PFSK-1 (cell line): Measurements from ENCODE around the gene TOR1A.

Source experiments
- POLR2AphosphoS5 ChIP-seq: IDR thresholded peaks from 2 replicates; pipeline ENCODE4 v1.6.1; 2012; ENCODE audit warnings: low read depth, mild to moderate bottlenecking, control low read depth, low read length, moderate library complexity
- TAF1 ChIP-seq: IDR thresholded peaks from 2 replicates; pipeline ENCODE4 v1.6.1; 2012; ENCODE audit warnings: low read length, control low read depth, borderline replicate concordance; ENCODE audit not compliant: insufficient read depth
- TF ChIP-seq, protein P1 (sequence below), 2 experiments: IDR thresholded peaks; 2 replicates each; pipeline versions ENCODE4 v1.6.1 to v1.8.0; 2011 to 2012; ENCODE audit warnings: low read depth in 2 of 2, low read length in 2 of 2, control low read depth in 1 of 2, inconsistent platforms in 1 of 2, mild to moderate bottlenecking in 1 of 2, moderate library complexity in 1 of 2; ENCODE audit not compliant: insufficient read depth in 1 of 2

DNA sequence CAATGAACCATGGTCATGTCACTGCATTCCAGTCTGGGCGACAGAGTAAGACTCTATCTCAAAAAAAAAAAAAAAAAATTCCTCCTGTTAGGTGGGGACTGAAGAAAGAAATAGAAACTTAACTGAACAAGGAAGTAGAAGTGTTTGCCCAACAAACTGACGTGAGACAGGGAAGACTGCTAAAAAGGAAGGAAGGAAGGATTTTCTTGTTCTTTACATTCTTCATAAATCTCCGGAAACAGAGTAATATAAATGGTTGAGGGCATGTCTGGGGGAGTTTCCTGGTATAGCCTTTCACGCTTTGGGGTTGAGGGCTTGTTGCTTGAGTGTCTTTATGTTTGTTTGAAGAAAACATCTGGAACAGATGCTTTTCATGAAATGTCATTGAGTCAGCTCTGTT, 17.9 kb downstream of the TOR1A start:
- TF ChIP-seq TAF1 (no peak), POLR2AphosphoS5 (no peak)
- TF ChIP-seq, protein P1, sequence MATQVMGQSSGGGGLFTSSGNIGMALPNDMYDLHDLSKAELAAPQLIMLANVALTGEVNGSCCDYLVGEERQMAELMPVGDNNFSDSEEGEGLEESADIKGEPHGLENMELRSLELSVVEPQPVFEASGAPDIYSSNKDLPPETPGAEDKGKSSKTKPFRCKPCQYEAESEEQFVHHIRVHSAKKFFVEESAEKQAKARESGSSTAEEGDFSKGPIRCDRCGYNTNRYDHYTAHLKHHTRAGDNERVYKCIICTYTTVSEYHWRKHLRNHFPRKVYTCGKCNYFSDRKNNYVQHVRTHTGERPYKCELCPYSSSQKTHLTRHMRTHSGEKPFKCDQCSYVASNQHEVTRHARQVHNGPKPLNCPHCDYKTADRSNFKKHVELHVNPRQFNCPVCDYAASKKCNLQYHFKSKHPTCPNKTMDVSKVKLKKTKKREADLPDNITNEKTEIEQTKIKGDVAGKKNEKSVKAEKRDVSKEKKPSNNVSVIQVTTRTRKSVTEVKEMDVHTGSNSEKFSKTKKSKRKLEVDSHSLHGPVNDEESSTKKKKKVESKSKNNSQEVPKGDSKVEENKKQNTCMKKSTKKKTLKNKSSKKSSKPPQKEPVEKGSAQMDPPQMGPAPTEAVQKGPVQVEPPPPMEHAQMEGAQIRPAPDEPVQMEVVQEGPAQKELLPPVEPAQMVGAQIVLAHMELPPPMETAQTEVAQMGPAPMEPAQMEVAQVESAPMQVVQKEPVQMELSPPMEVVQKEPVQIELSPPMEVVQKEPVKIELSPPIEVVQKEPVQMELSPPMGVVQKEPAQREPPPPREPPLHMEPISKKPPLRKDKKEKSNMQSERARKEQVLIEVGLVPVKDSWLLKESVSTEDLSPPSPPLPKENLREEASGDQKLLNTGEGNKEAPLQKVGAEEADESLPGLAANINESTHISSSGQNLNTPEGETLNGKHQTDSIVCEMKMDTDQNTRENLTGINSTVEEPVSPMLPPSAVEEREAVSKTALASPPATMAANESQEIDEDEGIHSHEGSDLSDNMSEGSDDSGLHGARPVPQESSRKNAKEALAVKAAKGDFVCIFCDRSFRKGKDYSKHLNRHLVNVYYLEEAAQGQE (IDR thresholded peaks at IDR 0.05; ENCODE audit: insufficient read depth in 1 of 2, low read depth in 2 of 2, low read length in 2 of 2), result no peak
